ENCODE measurements around the gene ERICH4.
A peak's percentile ranks its signal among the peaks of the same experiment; 100 is the strongest.

The ERICH4 gene
- total RNA-seq = 0 to 0.09 (median 0) reads per million in 3 donors

DNA sequence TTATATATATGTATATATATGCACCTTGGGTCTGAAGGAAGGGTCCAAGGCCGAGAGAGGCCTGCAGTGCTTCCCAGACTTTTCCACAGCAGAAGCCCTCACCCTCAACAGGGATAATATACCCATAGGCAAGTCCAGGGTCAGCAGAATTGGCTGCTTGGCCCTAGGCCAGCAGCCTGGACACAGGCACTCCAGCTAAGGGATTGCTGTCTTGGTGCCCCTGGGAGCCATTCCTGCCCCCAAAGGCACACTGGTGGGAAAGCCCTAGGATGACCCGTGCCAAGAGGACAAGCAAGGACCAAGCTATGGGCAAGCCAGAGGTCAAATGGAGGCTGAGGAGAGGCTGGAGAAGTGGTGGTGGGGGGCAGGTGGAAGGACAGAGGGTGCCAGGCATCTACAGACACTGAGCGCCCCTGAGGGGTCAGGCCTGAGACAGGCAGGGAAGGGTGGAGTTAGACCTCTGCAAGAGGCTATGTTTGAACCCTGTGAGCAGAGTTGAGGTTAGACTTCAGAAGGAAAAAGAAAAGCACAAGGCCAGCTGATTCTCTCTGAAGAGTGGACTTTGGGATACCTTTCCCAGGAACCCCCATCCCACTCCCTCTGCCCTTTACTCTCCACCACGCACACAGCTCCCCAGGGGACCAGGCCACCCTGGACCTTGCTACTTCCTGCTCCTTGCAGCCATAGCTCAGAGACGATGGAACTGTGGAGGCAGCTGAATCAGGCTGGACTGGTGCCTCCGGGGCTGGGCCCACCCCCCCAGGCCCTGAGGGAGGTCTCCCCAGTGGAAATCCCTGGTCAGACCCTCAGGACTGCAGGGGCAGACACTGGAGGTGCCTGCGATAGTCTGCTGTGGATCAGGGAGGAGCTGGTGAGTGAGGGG, at the start of gene ERICH4:
Gene ERICH4, plus strand, starts transcription at position 684 of the 883 bp plus-strand sequence. Its CDS starts 14 bp downstream, at position 698.
- Histone ChIP-seq H3K27ac (ENCODE audit: insufficient read depth, low read length, poor library complexity, severe bottlenecking) (no peak within 1 kb of the TSS), H3K9me3 (ENCODE audit: control insufficient read depth, low read length) (no peaks in the 10 kb centered on the region), H3K27me3 (replicated peaks; ENCODE audit: control insufficient read depth, insufficient read depth, low read length, poor library complexity, severe bottlenecking) (no peaks in the 10 kb centered on the region), H3K4me1 (ENCODE audit: control insufficient read depth, insufficient read depth, low read length, poor library complexity, severe bottlenecking) (no peaks in the 10 kb centered on the region), H3K36me3 (ENCODE audit: control insufficient read depth, insufficient read depth, low read length) (no peaks in the 10 kb centered on the region), H3K4me3 (ENCODE audit: insufficient read depth, low read depth, low read length, poor library complexity, severe bottlenecking) (no peak within 1 kb of the TSS)
- DNase-seq = no peak

GRCh38 chr19:41395355-41395754, 47.6 kb upstream of the ERICH4 start:
- Histone ChIP-seq H3K9me3 (ENCODE audit: control insufficient read depth, low read length) (no peaks in the 10 kb centered on the region), H3K27ac (ENCODE audit: insufficient read depth, low read length, poor library complexity, severe bottlenecking) (no peak overlapping the region), H3K4me3 (ENCODE audit: insufficient read depth, low read depth, low read length, poor library complexity, severe bottlenecking) (no peak overlapping the region), H3K4me1 (ENCODE audit: control insufficient read depth, insufficient read depth, low read length, poor library complexity, severe bottlenecking) (peaks cover 5% of the 10 kb centered on the region), H3K27me3 (replicated peaks; ENCODE audit: control insufficient read depth, insufficient read depth, low read length, poor library complexity, severe bottlenecking) (no peaks in the 10 kb centered on the region), H3K36me3 (ENCODE audit: control insufficient read depth, insufficient read depth, low read length) (peaks cover 19% of the 10 kb centered on the region)
- DNase-seq = no peak

DNA sequence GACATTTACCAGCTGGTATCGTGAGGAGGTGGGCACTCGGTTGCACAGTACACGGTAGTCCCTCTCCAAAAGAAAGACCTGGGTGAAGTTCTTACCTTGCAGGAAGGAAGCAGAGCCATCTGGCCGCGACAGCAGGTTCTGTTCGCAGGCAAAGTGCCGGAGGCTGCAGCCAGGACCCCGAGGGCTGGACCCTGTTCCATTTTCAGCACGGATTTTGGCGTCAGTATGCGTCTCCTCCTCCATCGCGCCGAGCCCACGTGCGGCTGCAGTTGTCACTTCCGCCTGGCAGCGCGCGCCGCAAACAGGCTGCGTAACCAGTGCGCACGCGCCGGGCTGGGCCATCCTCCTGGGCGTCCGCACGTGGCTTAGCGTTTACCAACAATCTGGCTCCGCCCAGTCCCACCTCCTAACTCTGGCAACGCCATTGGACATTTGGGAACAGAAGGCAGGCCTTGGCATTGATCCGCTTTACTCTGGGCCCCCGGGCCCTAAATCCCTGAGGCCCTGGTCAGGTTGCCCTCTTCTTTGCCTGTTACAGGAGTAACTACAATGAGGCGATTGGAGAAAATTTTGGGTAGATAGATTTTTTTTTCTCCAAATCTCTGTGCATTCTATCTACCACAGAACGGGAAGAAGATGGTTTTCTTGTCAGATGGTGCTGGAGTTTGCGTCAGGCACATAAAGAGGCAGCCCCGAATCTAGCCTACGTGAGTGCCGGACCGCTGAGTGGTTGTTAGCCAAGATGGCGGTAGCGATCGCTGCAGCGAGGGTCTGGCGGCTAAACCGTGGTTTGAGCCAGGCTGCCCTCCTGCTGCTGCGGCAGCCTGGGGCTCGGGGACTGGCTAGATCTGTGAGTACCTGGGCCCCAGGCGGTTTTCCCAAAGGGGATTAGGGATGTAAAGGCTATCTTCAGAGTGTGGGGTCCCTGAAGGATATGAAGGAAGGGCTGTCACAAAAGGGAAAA, 45.6 kb upstream of the ERICH4 start, which contains the start of the genes BCKDHA and EXOSC5:
Gene BCKDHA, plus strand, starts transcription at position 733 of the 964 bp plus-strand sequence. Its CDS starts 10 bp downstream, at position 743.
Gene EXOSC5, minus strand, starts transcription at position 274 of the 964 bp plus-strand sequence. Its CDS starts 31 bp downstream, at position 243.
- H3K4me3 ChIP-seq (ENCODE audit: insufficient read depth, low read depth, low read length, poor library complexity, severe bottlenecking) = peak within 1 kb of the TSS; percentile 99
- no peaks in the 10 kb centered on the region for H3K27me3 ChIP-seq (replicated peaks; ENCODE audit: control insufficient read depth, insufficient read depth, low read length, poor library complexity, severe bottlenecking)
- H3K4me1 ChIP-seq (ENCODE audit: control insufficient read depth, insufficient read depth, low read length, poor library complexity, severe bottlenecking) = peaks cover 5% of the 10 kb centered on the region
- H3K27ac ChIP-seq (ENCODE audit: insufficient read depth, low read length, poor library complexity, severe bottlenecking) = peak within 1 kb of the TSS; percentile 98
- DNase-seq = peak; percentile 98 to 99 (median 99)
- no peaks in the 10 kb centered on the region for H3K9me3 ChIP-seq (ENCODE audit: control insufficient read depth, low read length)
- no peaks in the 10 kb centered on the region for H3K36me3 ChIP-seq (ENCODE audit: control insufficient read depth, insufficient read depth, low read length)

GRCh38 chr19:41398050-41398418, 44.9 kb upstream of the ERICH4 start:
- peaks cover 2% of the 10 kb centered on the region for H3K36me3 ChIP-seq (ENCODE audit: control insufficient read depth, insufficient read depth, low read length)
- no peak for DNase-seq
- peaks cover 5% of the 10 kb centered on the region for H3K4me1 ChIP-seq (ENCODE audit: control insufficient read depth, insufficient read depth, low read length, poor library complexity, severe bottlenecking)
- peak overlapping the region; percentile 98 for H3K27ac ChIP-seq (ENCODE audit: insufficient read depth, low read length, poor library complexity, severe bottlenecking)
- no peaks in the 10 kb centered on the region for H3K9me3 ChIP-seq (ENCODE audit: control insufficient read depth, low read length)
- no peaks in the 10 kb centered on the region for H3K27me3 ChIP-seq (replicated peaks; ENCODE audit: control insufficient read depth, insufficient read depth, low read length, poor library complexity, severe bottlenecking)
- H3K4me3 ChIP-seq (ENCODE audit: insufficient read depth, low read depth, low read length, poor library complexity, severe bottlenecking) = peak overlapping the region; percentile 99

DNA sequence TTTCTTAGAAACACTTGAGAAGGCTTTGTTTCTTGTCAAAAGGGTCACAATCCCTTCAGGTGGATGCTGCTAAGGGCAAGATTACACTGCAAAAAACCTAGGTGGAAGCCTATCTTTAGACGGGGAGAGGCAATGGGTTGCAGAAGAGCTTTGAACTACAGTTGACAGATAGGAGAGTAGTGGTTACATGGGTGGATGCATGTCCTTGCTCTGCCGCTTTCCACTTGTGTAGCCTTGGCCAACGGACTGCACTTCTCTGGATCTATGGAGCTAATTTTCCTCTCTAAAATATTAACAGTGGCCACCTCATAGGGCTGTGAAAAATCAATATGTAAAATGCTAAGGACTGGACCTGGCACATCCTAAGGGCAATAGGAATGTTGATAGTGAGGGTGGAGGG, 44.4 kb upstream of the ERICH4 start:
- Histone ChIP-seq H3K27me3 (replicated peaks; ENCODE audit: control insufficient read depth, insufficient read depth, low read length, poor library complexity, severe bottlenecking) (no peaks in the 10 kb centered on the region), H3K27ac (ENCODE audit: insufficient read depth, low read length, poor library complexity, severe bottlenecking) (no peak overlapping the region), H3K9me3 (ENCODE audit: control insufficient read depth, low read length) (no peaks in the 10 kb centered on the region), H3K4me3 (ENCODE audit: insufficient read depth, low read depth, low read length, poor library complexity, severe bottlenecking) (peak overlapping the region; percentile 99), H3K36me3 (ENCODE audit: control insufficient read depth, insufficient read depth, low read length) (peaks cover 3% of the 10 kb centered on the region), H3K4me1 (ENCODE audit: control insufficient read depth, insufficient read depth, low read length, poor library complexity, severe bottlenecking) (peaks cover 5% of the 10 kb centered on the region)
- no peak for DNase-seq

DNA sequence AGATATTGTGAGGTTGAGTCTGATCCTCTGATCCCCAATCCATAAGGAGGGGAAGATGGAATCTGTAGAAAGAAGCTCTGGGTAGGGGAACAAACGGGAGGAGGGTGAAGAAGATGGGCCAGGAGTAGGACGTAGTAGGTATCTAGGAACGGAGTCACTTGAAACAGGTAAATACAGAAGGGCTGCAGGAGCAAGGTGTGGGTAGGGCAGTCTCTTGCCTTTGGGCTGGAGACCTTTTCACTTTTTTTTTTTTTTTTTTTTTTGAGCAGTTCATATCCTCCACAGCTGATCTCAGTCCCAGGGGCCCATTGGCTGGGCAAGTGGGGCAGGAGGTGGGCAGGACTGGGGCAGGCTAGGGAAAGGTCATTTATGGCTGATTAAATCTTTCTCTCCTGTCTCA, 43.9 kb upstream of the ERICH4 start:
- Histone ChIP-seq H3K4me3 (ENCODE audit: insufficient read depth, low read depth, low read length, poor library complexity, severe bottlenecking) (no peak overlapping the region), H3K36me3 (ENCODE audit: control insufficient read depth, insufficient read depth, low read length) (peaks cover 3% of the 10 kb centered on the region), H3K9me3 (ENCODE audit: control insufficient read depth, low read length) (no peaks in the 10 kb centered on the region), H3K27ac (ENCODE audit: insufficient read depth, low read length, poor library complexity, severe bottlenecking) (no peak overlapping the region), H3K4me1 (ENCODE audit: control insufficient read depth, insufficient read depth, low read length, poor library complexity, severe bottlenecking) (peaks cover 5% of the 10 kb centered on the region), H3K27me3 (replicated peaks; ENCODE audit: control insufficient read depth, insufficient read depth, low read length, poor library complexity, severe bottlenecking) (no peaks in the 10 kb centered on the region)
- no peak for DNase-seq

DNA sequence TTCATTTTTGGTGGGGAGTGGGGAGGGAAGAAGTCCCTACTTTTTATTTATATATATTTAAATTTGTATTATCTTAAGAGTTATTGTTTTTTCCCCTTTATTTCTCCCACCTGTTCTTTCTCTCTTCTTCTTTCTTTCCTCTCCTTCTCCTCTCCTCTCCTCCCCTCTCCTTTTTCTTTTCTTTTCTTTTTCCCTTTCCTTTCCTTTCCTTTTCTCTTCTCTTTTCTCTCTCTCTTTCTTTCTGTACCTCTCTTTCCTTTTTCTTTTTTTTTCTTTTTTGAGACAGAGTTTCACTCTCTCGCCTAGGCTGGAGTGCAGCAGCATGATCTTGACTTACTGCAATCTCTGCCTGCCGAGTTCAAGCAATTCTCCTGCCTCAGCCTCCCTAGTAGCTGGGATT, 43.4 kb upstream of the ERICH4 start:
- Histone ChIP-seq H3K4me3 (ENCODE audit: insufficient read depth, low read depth, low read length, poor library complexity, severe bottlenecking) (no peak overlapping the region), H3K4me1 (ENCODE audit: control insufficient read depth, insufficient read depth, low read length, poor library complexity, severe bottlenecking) (peaks cover 5% of the 10 kb centered on the region), H3K36me3 (ENCODE audit: control insufficient read depth, insufficient read depth, low read length) (peaks cover 3% of the 10 kb centered on the region), H3K27ac (ENCODE audit: insufficient read depth, low read length, poor library complexity, severe bottlenecking) (no peak overlapping the region), H3K9me3 (ENCODE audit: control insufficient read depth, low read length) (no peaks in the 10 kb centered on the region), H3K27me3 (replicated peaks; ENCODE audit: control insufficient read depth, insufficient read depth, low read length, poor library complexity, severe bottlenecking) (no peaks in the 10 kb centered on the region)
- DNase-seq = no peak

DNA sequence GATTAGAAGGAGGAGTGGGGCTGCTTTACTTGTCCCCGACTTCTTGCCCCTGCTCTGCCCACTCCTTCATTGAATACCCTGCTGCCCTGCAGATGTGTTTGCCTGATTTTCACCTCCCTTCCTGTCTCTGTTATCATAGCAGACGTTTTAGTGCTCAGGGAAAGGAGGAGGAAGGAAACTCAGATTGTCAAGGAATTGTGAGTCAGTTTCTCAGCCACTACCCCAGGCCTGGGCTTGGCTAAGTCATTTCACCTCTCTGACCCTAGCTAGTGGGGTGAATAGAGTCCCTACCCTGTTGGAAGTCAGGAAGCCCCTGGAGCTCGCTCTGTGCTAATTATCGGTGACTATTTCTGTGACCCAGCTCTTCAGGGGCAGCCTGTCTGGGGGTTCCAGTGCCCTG, 41.5 kb upstream of the ERICH4 start:
- Histone ChIP-seq H3K27ac (ENCODE audit: insufficient read depth, low read length, poor library complexity, severe bottlenecking) (no peak overlapping the region), H3K9me3 (ENCODE audit: control insufficient read depth, low read length) (no peaks in the 10 kb centered on the region), H3K36me3 (ENCODE audit: control insufficient read depth, insufficient read depth, low read length) (peaks cover 3% of the 10 kb centered on the region), H3K27me3 (replicated peaks; ENCODE audit: control insufficient read depth, insufficient read depth, low read length, poor library complexity, severe bottlenecking) (no peaks in the 10 kb centered on the region), H3K4me1 (ENCODE audit: control insufficient read depth, insufficient read depth, low read length, poor library complexity, severe bottlenecking) (peaks cover 1% of the 10 kb centered on the region), H3K4me3 (ENCODE audit: insufficient read depth, low read depth, low read length, poor library complexity, severe bottlenecking) (no peak overlapping the region)
- DNase-seq = no peak

GRCh38 chr19:41402010-41402409, 40.9 kb upstream of the ERICH4 start:
- DNase-seq = no peak
- H3K36me3 ChIP-seq (ENCODE audit: control insufficient read depth, insufficient read depth, low read length) = peaks cover 3% of the 10 kb centered on the region
- H3K27ac ChIP-seq (ENCODE audit: insufficient read depth, low read length, poor library complexity, severe bottlenecking) = no peak overlapping the region
- H3K4me3 ChIP-seq (ENCODE audit: insufficient read depth, low read depth, low read length, poor library complexity, severe bottlenecking) = no peak overlapping the region
- H3K9me3 ChIP-seq (ENCODE audit: control insufficient read depth, low read length) = no peaks in the 10 kb centered on the region
- H3K27me3 ChIP-seq (replicated peaks; ENCODE audit: control insufficient read depth, insufficient read depth, low read length, poor library complexity, severe bottlenecking) = no peaks in the 10 kb centered on the region
- H3K4me1 ChIP-seq (ENCODE audit: control insufficient read depth, insufficient read depth, low read length, poor library complexity, severe bottlenecking) = no peaks in the 10 kb centered on the region

All from effector memory CD4-positive, alpha-beta T cell (primary cell).